Gastrocnemius medialis (tissue), 4 donors: ENCODE measurements around the gene LEKR1. TPM values are rescaled to one million over a fixed set of nuclear protein-coding genes. Genes with fewer than 3 reads are reported as not detected.

ENCODE experiments used
- ATAC-seq, 2 donors: fragments of 150-250 bp; one replicate each; pipeline ENCODE4 v1.9.1; 2016
- DNase-seq, 2 donors: peaks; one replicate each; pipeline ENCODE4 v3.0.0-alpha.2; 2019
- H3K27ac ChIP-seq, 4 donors: fragments of 200-600 bp; sonication (generic); 1 replicate in 1 of 4; 2 replicates in 3 of 4; pipeline ENCODE4 v1.5.1; 2016 to 2018; ENCODE audit warnings: mild to moderate bottlenecking in 2 of 4, moderate library complexity in 1 of 4
- H3K27me3 ChIP-seq, 3 donors: fragments of 200-600 bp; sonication (generic) in 2 of 3; 1 replicate in 1 of 3; 2 replicates in 2 of 3; pipeline versions ENCODE4 v1.5.1 to v1.6.0; 2016 to 2019; ENCODE audit warnings: mild to moderate bottlenecking in 1 of 3, moderate library complexity in 1 of 3
- H3K36me3 ChIP-seq, 2 donors: fragments of 200-600 bp; sonication (generic) in 1 of 2; one replicate each; pipeline ENCODE4 v1.5.1; 2017 to 2018
- H3K4me1 ChIP-seq, 2 donors: fragments of 200-600 bp; sonication (generic) in 1 of 2; one replicate each; pipeline ENCODE4 v1.5.1; 2016 to 2017; ENCODE audit warnings: mild to moderate bottlenecking in 2 of 2
- H3K4me3 ChIP-seq, 4 donors: fragments of 200-600 bp; sonication (generic) in 3 of 4; 1 replicate in 1 of 4; 2 replicates in 3 of 4; pipeline ENCODE4 v1.5.1; 2016 to 2019; ENCODE audit warnings: mild to moderate bottlenecking in 2 of 4
- H3K9me3 ChIP-seq, 3 donors: fragments of 200-600 bp; sonication (generic) in 2 of 3; 1 replicate in 1 of 3; 2 replicates in 2 of 3; pipeline ENCODE4 v1.5.1; 2016 to 2019
- POLR2A ChIP-seq, 2 donors: fragments of 450-650 bp; IDR thresholded peaks; one replicate each; pipeline ENCODE4 v1.6.1; 2017; ENCODE audit warnings: antibody characterized with exemption in 2 of 2, mild to moderate bottlenecking in 2 of 2, moderate library complexity in 2 of 2
- in situ Hi-C, 4 donors: fragments of 200-750 bp; cut with MboI; loops; one replicate each; pipeline versions ENCODE4 v1.15.0 to v1.8.0; 2017; ENCODE audit warnings: low sequenced_read_pairs in 4 of 4
- intact Hi-C: fragments of 100-400 bp; cut with DNase I; formaldehyde crosslinking; loops from one replicate; pipeline ENCODE4 v1.15.1; 2023; ENCODE audit warnings: low total_unique reads
- total RNA-seq, 4 donors: library from RNA; depleted of rRNA; stranded (reverse); fragments of >200 nt; gene quantifications; one replicate each; pipeline versions ENCODE4 v1.1.0 to v1.2.3, GENCODE V29; 2016
- TF ChIP-seq, protein P1 (sequence below), 5 experiments: fragments of 450-650 bp in 3 of 5; fragments of 200-600 bp in 2 of 5; sonication (generic) in 2 of 5; IDR thresholded peaks in 4 of 5; conservative IDR thresholded peaks in 1 of 5; 1 replicate in 4 of 5; 2 replicates in 1 of 5; pipeline ENCODE4 v1.5.1; 2016 to 2019; ENCODE audit warnings: antibody characterized with exemption in 5 of 5, mild to moderate bottlenecking in 3 of 5, moderate library complexity in 3 of 5

LEKR1 gene
- total RNA-seq, 4 donors from 2014 or later: 0.20 to 0.56 TPM; not detected in 2

DNA sequence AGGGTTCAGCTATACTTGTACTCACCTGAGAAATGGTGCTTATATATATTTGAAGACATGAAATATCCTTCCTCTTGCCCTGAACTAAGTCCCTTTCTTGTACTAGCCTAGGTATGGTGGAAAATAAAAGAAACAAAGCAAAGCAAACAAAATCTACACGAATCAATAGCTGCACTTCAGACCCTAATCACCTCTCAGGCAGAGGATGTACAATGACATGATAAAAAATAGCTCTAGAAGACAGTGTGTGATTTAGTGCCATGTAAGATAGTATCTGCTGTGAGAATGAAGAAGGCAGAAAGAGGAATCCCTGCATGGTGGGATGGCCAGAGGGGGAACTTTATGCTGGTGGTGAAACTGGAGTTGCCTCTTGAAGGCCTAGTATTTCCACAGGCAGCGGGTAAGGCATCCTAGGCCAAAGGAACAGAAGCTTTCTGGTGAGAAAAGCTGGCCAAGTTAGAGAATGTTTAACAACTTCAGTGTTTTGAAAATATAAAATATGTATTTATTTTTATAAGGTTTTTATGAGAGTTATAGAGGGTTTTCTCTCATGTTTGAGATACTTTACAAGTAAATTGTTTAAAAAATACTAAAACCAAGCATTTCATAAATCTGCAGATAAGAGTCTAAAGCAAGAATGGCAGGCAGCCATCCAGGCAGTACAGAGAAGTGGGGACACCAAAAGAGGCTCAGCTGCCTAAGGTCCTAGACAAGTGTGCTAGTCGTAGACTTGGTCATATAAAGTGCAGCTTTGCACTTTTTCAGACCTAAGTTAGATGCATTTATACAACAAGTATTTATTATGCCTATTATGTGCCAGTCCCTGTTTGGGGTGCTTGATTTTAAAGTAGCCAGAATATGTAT lies 14.9 kb downstream of the LEKR1 start:
- Histone ChIP-seq H3K4me3 (no peak overlapping the region), H3K4me1 (no peaks in the 10 kb centered on the region), H3K36me3 (no peaks in the 10 kb centered on the region), H3K27ac (no peak overlapping the region), H3K9me3 (no peaks in the 10 kb centered on the region), H3K27me3 (no peaks in the 10 kb centered on the region)
- intact Hi-C loops (no loop called here), in situ Hi-C loops (no loop called here)
- DNase-seq (no peak), ATAC-seq (no peak)
- TF ChIP-seq, protein P1, sequence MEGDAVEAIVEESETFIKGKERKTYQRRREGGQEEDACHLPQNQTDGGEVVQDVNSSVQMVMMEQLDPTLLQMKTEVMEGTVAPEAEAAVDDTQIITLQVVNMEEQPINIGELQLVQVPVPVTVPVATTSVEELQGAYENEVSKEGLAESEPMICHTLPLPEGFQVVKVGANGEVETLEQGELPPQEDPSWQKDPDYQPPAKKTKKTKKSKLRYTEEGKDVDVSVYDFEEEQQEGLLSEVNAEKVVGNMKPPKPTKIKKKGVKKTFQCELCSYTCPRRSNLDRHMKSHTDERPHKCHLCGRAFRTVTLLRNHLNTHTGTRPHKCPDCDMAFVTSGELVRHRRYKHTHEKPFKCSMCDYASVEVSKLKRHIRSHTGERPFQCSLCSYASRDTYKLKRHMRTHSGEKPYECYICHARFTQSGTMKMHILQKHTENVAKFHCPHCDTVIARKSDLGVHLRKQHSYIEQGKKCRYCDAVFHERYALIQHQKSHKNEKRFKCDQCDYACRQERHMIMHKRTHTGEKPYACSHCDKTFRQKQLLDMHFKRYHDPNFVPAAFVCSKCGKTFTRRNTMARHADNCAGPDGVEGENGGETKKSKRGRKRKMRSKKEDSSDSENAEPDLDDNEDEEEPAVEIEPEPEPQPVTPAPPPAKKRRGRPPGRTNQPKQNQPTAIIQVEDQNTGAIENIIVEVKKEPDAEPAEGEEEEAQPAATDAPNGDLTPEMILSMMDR (IDR thresholded peaks at IDR 0.05 in 4 of 5, conservative IDR thresholded peaks at IDR 0.05 in 1 of 5): no peak
- no peak for TF ChIP-seq POLR2A (IDR thresholded peaks at IDR 0.05)

DNA sequence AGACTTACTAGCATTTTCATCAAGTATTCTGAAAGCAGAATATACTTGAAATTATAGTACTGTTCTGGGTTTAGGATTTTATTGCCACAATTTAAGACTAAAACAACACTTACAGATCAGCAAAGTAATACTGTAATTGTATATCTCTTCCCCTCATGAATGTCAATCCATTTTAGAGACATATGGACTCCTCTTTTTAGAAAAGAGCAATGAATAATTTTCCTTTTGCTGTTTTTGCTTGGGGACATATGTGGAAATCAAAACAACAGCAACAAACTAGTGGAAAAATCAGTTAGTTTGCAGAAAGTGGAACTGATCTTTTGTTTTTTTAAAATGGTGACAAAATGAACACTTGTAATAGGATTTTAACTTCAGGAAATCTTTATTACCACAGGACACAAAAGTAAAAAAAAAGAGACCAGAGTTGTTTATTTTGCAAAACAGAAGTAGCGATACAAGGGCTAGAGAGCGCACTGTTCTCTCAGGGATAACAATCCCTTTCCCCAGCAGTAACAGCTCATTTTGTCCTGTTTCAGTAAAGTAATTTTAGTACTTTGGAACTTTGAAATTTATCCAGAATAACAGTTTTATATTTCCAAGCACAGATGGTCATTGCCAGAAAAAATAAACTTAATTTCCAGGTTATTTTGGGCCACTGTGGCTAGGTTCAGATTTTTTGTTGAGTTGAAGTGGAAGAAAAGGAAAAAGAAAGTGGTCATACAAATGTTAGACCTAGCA lies 17.1 kb downstream of the LEKR1 start:
- in situ Hi-C loops: no loop called here
- no peaks in the 10 kb centered on the region for H3K36me3 ChIP-seq
- intact Hi-C loops: no loop called here
- TF ChIP-seq, protein P1 (IDR thresholded peaks at IDR 0.05 in 4 of 5, conservative IDR thresholded peaks at IDR 0.05 in 1 of 5): no peak
- H3K4me3 ChIP-seq: no peak overlapping the region
- DNase-seq (no peak), ATAC-seq (peak in 1 of 2 donors; percentile 62)
- H3K9me3 ChIP-seq: no peaks in the 10 kb centered on the region
- no peaks in the 10 kb centered on the region for H3K4me1 ChIP-seq
- no peaks in the 10 kb centered on the region for H3K27me3 ChIP-seq
- peak overlapping the region in 3 of 4 donors; percentile 4 to 14 (median 8) for H3K27ac ChIP-seq

DNA sequence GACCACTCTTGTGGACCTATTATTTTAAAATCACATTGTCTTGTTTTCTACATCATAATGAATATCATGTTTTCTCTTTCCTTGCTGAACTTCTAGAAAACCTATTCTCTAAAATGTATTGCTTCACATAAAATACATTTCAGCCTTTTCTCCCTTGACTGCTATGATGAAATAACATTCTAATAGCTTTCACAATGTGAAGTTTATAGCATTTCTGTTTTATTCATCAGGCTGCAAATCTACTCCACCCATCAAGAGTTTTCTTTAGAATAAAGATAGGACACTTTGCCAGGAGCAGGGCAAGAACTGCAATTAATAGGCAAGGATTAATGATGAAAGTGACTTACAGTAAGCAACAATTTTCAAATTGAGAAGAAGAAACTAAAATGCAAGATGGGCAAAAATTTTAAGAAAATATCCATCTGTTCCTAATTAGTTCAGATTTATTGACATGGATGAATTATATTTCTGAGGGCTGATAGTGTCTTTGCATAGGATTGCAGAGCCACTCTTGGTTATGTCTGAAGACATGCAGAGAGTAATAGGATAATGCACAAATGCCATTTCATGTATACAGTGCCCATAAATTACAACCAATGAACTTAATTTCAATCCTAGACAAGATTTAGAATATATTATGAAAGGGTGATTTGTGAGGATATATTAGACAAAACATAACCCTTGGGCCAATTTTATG lies 21.7 kb downstream of the LEKR1 start:
- no peak overlapping the region for H3K27ac ChIP-seq
- no peaks in the 10 kb centered on the region for H3K36me3 ChIP-seq
- in situ Hi-C loops: no loop called here
- no peaks in the 10 kb centered on the region for H3K27me3 ChIP-seq
- TF ChIP-seq, protein P1 (IDR thresholded peaks at IDR 0.05 in 4 of 5, conservative IDR thresholded peaks at IDR 0.05 in 1 of 5): no peak
- TF ChIP-seq POLR2A (IDR thresholded peaks at IDR 0.05): no peak
- H3K9me3 ChIP-seq: no peaks in the 10 kb centered on the region
- no peak overlapping the region for H3K4me3 ChIP-seq
- ATAC-seq (no peak), DNase-seq (no peak)
- intact Hi-C loops: no loop called here
- H3K4me1 ChIP-seq: no peaks in the 10 kb centered on the region

DNA sequence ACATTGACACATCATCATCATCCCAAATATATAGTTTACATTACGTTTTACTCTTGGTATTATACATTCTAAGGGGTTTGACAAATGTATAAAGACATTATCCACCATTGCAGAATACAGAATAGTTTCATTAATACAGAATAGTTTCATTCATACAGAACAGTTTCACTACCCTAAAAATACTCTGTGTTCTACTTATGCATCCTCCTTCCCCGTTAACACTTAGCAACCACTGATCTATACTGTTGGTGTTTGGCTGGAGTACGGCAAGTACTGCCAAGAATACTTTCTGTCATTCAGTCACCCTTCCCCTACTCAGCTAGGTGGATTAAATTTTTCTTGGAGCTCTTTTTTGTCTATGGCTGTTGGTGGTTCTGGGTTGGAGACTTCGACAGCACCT lies 33.4 kb downstream of the LEKR1 start:
- no peaks in the 10 kb centered on the region for H3K4me1 ChIP-seq
- no peaks in the 10 kb centered on the region for H3K36me3 ChIP-seq
- TF ChIP-seq POLR2A (IDR thresholded peaks at IDR 0.05): no peak
- TF ChIP-seq, protein P1 (IDR thresholded peaks at IDR 0.05 in 4 of 5, conservative IDR thresholded peaks at IDR 0.05 in 1 of 5): no peak
- no peak overlapping the region for H3K4me3 ChIP-seq
- intact Hi-C loops: no loop called here
- H3K27me3 ChIP-seq: no peaks in the 10 kb centered on the region
- in situ Hi-C loops: no loop called here
- H3K27ac ChIP-seq: no peak overlapping the region
- DNase-seq (no peak), ATAC-seq (no peak)
- H3K9me3 ChIP-seq: no peaks in the 10 kb centered on the region
